ENCODE measurements around the gene URB1. TPM values are rescaled to one million over a fixed set of nuclear protein-coding genes. Genes with fewer than 3 reads are reported as not detected.

Gene URB1
- total and polyA plus RNA-seq, 2 experiments from 2014 or later = 7.7 to 44.1 TPM

- no peaks in the 10 kb centered on the region for H3K27me3 ChIP-seq (ENCODE audit: insufficient read depth)
- H2AFZ ChIP-seq = no peak overlapping the region
- no peaks in the 10 kb centered on the region for H3K4me1 Mint-ChIP-seq
- no peak for DNase-seq (ENCODE audit: low spot score)
- H3K27ac Mint-ChIP-seq = no peak overlapping the region
- H3K4me2 ChIP-seq = no peak overlapping the region
- 0 out of 2 replicates have a peak, but pooled peaks cover 2% of the 10 kb centered on the region for H3F3A ChIP-seq (replicated peaks; ENCODE audit: low read depth)
- H3K79me2 ChIP-seq (replicated peaks; ENCODE audit: insufficient read depth) = no peaks in the 10 kb centered on the region
- 0 out of 2 replicates have a peak, but pooled peaks cover under 1% of the 10 kb centered on the region for H3K4me1 ChIP-seq (ENCODE audit: insufficient read depth)
- H3K27ac ChIP-seq (ENCODE audit: low read depth) = no peak overlapping the region
- H3K4me3 Mint-ChIP-seq = no peak overlapping the region
- H3K4me3 ChIP-seq = no peak overlapping the region
- H3K9me3 Mint-ChIP-seq = no peaks in the 10 kb centered on the region
- no peak for ATAC-seq
- peaks cover under 1% of the 10 kb centered on the region for H4K20me1 ChIP-seq (replicated peaks; ENCODE audit: insufficient read depth)
- H3K36me3 Mint-ChIP-seq (ENCODE audit: low read depth) = peaks cover 12% of the 10 kb centered on the region
- H3K9me2 ChIP-seq (ENCODE audit: insufficient read depth) = 0 out of 2 replicates have a peak, but pooled peaks cover 2% of the 10 kb centered on the region
- TF ChIP-seq ZNF462 (CRISPR knock-in tag; IDR thresholded peaks at IDR 0.05) (no peak), EZH2 (IDR thresholded peaks at IDR 0.05; ENCODE audit: low read depth, unreplicated experiment) (no peak), CTCF (conservative IDR thresholded peaks at IDR 0.05; ENCODE audit: low read depth in 2 of 2) (no peak), EZH2phosphoT487 (IDR thresholded peaks at IDR 0.05; ENCODE audit: unreplicated experiment) (no peak), STAT1 (IDR thresholded peaks at IDR 0.05; ENCODE audit: unreplicated experiment) (no peak), POLR2AphosphoS5 (IDR thresholded peaks at IDR 0.05; ENCODE audit: low read depth) (no peak), ZNF331 (CRISPR knock-in tag; IDR thresholded peaks at IDR 0.05; ENCODE audit: low read depth) (no peak), ETS1 (IDR thresholded peaks at IDR 0.05) (no peak), NANOG (IDR thresholded peaks at IDR 0.05; ENCODE audit: borderline replicate concordance) (no peak), ZNF114 (CRISPR knock-in tag; IDR thresholded peaks at IDR 0.05) (no peak), REST (IDR thresholded peaks at IDR 0.05; ENCODE audit: unreplicated experiment) (no peak), JUNB (IDR thresholded peaks at IDR 0.05; ENCODE audit: unreplicated experiment) (no peak), CREB1 (CRISPR knock-in tag; IDR thresholded peaks at IDR 0.05; ENCODE audit: low read depth) (no peak)
- no peaks in the 10 kb centered on the region for H3K36me3 ChIP-seq (ENCODE audit: insufficient read depth)
- H3K27me3 Mint-ChIP-seq (ENCODE audit: insufficient read depth, low read depth, poor library complexity) = no peaks in the 10 kb centered on the region
These were observed 92.6 kb downstream of the URB1 start for GRCh38 chr21:32300117-32300681.
